IMR-90 (cell line): ENCODE results near the gene STK36. TPM values are rescaled to one million over a fixed set of nuclear protein-coding genes. Genes with fewer than 3 reads are reported as not detected.

ENCODE experiments used
- ATAC-seq: fragments of 200-7000 bp; cut with Tn5 transposase; 2 replicates; pipeline ENCODE4 v1.9.1; 2020; ENCODE audit warnings: low read depth, mild to moderate bottlenecking, moderate library complexity
- BruUV-seq: library from RNA; stranded (reverse); fragments of 400-500 nt; replicated peaks from 2 replicates; lab custom pipeline; 2021; lab: Mats Ljungman, UMichigan
- CTCF ChIA-PET: fragments of 300-600 bp; formaldehyde crosslinking; extraction: SDS; loops from one replicate; lab custom pipeline; 2021; ENCODE audit warnings: antibody characterized with exemption; lab: Yijun Ruan, JAX
- POLR2A ChIA-PET: fragments of 300-600 bp; sonication (Branson Sonifier 250); formaldehyde crosslinking; loops from one replicate; lab custom pipeline; 2022; ENCODE audit warnings: antibody characterized with exemption; ENCODE audit not compliant: unreplicated experiment; lab: Charles Lee
- DNase-seq: peaks from one replicate; pipeline ENCODE4 v3.0.0; 2013
- H2AFZ ChIP-seq: replicated peaks from 2 replicates; pipeline ENCODE3; 2013; ENCODE audit warnings: low read length, mild to moderate bottlenecking; ENCODE audit not compliant: poor library complexity
- H2AK5ac ChIP-seq: 2 replicates; pipeline ENCODE4 v1.6.1; 2013; ENCODE audit warnings: low read depth, low read length, inconsistent platforms
- H2AK9ac ChIP-seq: replicated peaks from 2 replicates; pipeline ENCODE3; 2013; ENCODE audit warnings: mild to moderate bottlenecking, low read depth, low read length, moderate library complexity; ENCODE audit not compliant: poor library complexity
- H2BK120ac ChIP-seq: 2 replicates; pipeline ENCODE4 v1.6.1; 2013; ENCODE audit warnings: low read depth, low read length, inconsistent platforms
- H2BK15ac ChIP-seq: 3 replicates; pipeline ENCODE4 v1.6.1; 2013; ENCODE audit warnings: low read depth, low read length, inconsistent platforms
- H2BK20ac ChIP-seq: 2 replicates; pipeline ENCODE4 v1.6.1; 2013; ENCODE audit warnings: low read depth, mild to moderate bottlenecking, inconsistent platforms, low read length, moderate library complexity
- H2BK5ac ChIP-seq: 2 replicates; pipeline ENCODE4 v1.6.1; 2013; ENCODE audit warnings: mild to moderate bottlenecking, low read depth, low read length, inconsistent platforms; ENCODE audit not compliant: poor library complexity, severe bottlenecking
- H3K14ac ChIP-seq: replicated peaks from 2 replicates; pipeline ENCODE4 v1.6.1; 2013; ENCODE audit warnings: low read depth, low read length, inconsistent platforms
- H3K18ac ChIP-seq: 2 replicates; pipeline ENCODE4 v1.6.1; 2013; ENCODE audit warnings: low read depth, low read length, control low read depth
- H3K23ac ChIP-seq: 2 replicates; pipeline ENCODE4 v1.6.1; 2013; ENCODE audit warnings: low read depth, low read length, inconsistent platforms
- H3K27ac ChIP-seq: 2 replicates; pipeline ENCODE4 v1.5.1; 2013; ENCODE audit warnings: mild to moderate bottlenecking, control low read depth, low read length; ENCODE audit not compliant: insufficient read depth
- H3K27me3 ChIP-seq: 2 replicates; pipeline ENCODE4 v1.6.1; 2013; ENCODE audit warnings: low read length; ENCODE audit not compliant: control insufficient read depth, insufficient read depth
- H3K36me3 ChIP-seq: 2 replicates; pipeline ENCODE4 v1.6.1; 2013; ENCODE audit warnings: low read length, mixed read lengths; ENCODE audit not compliant: control insufficient read depth, insufficient read depth
- H3K4ac ChIP-seq: 2 replicates; pipeline ENCODE4 v1.6.1; 2013; ENCODE audit warnings: low read depth, low read length, inconsistent platforms
- H3K4me1 ChIP-seq: 2 replicates; pipeline ENCODE4 v1.6.1; 2013; ENCODE audit warnings: low read length, mixed read lengths; ENCODE audit not compliant: control insufficient read depth, insufficient read depth
- H3K4me2 ChIP-seq: 2 replicates; pipeline ENCODE4 v1.6.1; 2013; ENCODE audit warnings: low read depth, mild to moderate bottlenecking, control low read depth, low read length, moderate library complexity
- H3K4me3 ChIP-seq: 2 replicates; pipeline ENCODE4 v1.5.1; 2013; ENCODE audit warnings: low read depth, mild to moderate bottlenecking, control low read depth, low read length, moderate library complexity; ENCODE audit not compliant: insufficient read depth
- H3K56ac ChIP-seq: 2 replicates; pipeline ENCODE4 v1.6.1; 2013; ENCODE audit warnings: low read length, inconsistent platforms; ENCODE audit not compliant: insufficient read depth; ENCODE audit errors: extremely low read depth
- H3K79me1 ChIP-seq, 2 experiments: 2 replicates each; pipeline ENCODE4 v1.6.1; 2013; ENCODE audit warnings: low read length in 2 of 2, inconsistent platforms in 1 of 2, low read depth in 1 of 2
- H3K9ac ChIP-seq: 2 replicates; pipeline ENCODE4 v1.6.1; 2013; ENCODE audit warnings: low read depth, low read length, control low read depth
- H3K9me1 ChIP-seq: 2 replicates; pipeline ENCODE4 v1.6.1; 2013; ENCODE audit warnings: low read length, inconsistent platforms; ENCODE audit not compliant: insufficient read depth
- H3K9me3 ChIP-seq: 2 replicates; pipeline ENCODE4 v1.6.1; 2013; ENCODE audit warnings: low read length; ENCODE audit not compliant: control insufficient read depth, insufficient read depth
- H4K20me1 ChIP-seq: 2 replicates; pipeline ENCODE4 v1.6.1; 2013; ENCODE audit warnings: low read length, inconsistent platforms; ENCODE audit not compliant: insufficient read depth
- H4K5ac ChIP-seq: 2 replicates; pipeline ENCODE4 v1.6.1; 2013; ENCODE audit warnings: mild to moderate bottlenecking, low read depth, low read length, control low read depth
- H4K8ac ChIP-seq, 2 experiments: 2 replicates each; pipeline ENCODE4 v1.6.1; 2013; ENCODE audit warnings: low read depth in 2 of 2, low read length in 2 of 2, control low read depth in 1 of 2, inconsistent platforms in 1 of 2
- H4K91ac ChIP-seq: 2 replicates; pipeline ENCODE4 v1.6.1; 2013; ENCODE audit warnings: low read depth, low read length, inconsistent platforms; ENCODE audit not compliant: insufficient read depth
- CHD1 ChIP-seq: IDR thresholded peaks from 2 replicates; pipeline ENCODE4 v1.6.1; 2012; ENCODE audit warnings: low read depth, low read length, improper control_type of control experiment
- FOS ChIP-seq: fragments of 150-350 bp; IDR thresholded peaks from 2 replicates; pipeline ENCODE4 v1.6.1; 2016; ENCODE audit warnings: low read depth, low read length
- MAZ ChIP-seq: IDR thresholded peaks from 2 replicates; pipeline ENCODE4 v1.6.1; 2012; ENCODE audit warnings: low read depth, mild to moderate bottlenecking, low read length, improper control_type of control experiment, moderate library complexity, borderline replicate concordance
- RFX5 ChIP-seq: IDR thresholded peaks from 2 replicates; pipeline ENCODE4 v1.8.0; 2012; ENCODE audit warnings: low read depth, mild to moderate bottlenecking, low read length, moderate library complexity
- WGBS, 2 experiments: methylation state at CpG; one replicate each; pipeline versions ENCODE4 v1.1.5 to v1.1.7; 2013; ENCODE audit warnings: missing lambda C conversion rate in 2 of 2; ENCODE audit not compliant: insufficient read length in 1 of 2; ENCODE audit errors: extremely low coverage in 2 of 2; 5-methylcytosine and 5-hydroxymethylcytosine counted together
- dilution Hi-C: fragments of 300-500 bp; cut with HindIII; formaldehyde crosslinking; loops from one replicate; pipeline ENCODE4 v1.14.3; 2018; ENCODE audit warnings: low sequenced_read_pairs; ENCODE audit not compliant: unreplicated experiment
- in situ Hi-C: fragments of 300-500 bp; cut with MboI; formaldehyde crosslinking; loops from 3 replicates; pipeline ENCODE4 v1.14.3; 2019; ENCODE audit warnings: low sequenced_read_pairs, inconsistent platforms, mixed read lengths
- intact Hi-C: fragments of 100-400 bp; cut with micrococcal nuclease; formaldehyde crosslinking; loops from 2 replicates; pipeline ENCODE4 v1.10.0; 2022
- polyA plus RNA-seq, 3 experiments: library from polyadenylated mRNA; depleted of rRNA; stranded (reverse); fragments of >200 nt; gene quantifications; 2 replicates each; pipeline ENCODE4 v1.2.3, GENCODE V29; 2012; ENCODE audit warnings: low replicate concordance in 1 of 3
- total RNA-seq: library from RNA; depleted of rRNA; stranded (reverse); fragments of >200 nt; gene quantifications from 2 replicates; pipeline ENCODE4 v1.2.3, GENCODE V29; 2012

The STK36 gene
- total and polyA plus RNA-seq, 2 of the 4 experiments (the other 2 are of a cell fraction) = 17.6 to 44.5 TPM

GRCh38 chr2:218721934-218722333, 50.0 kb downstream of the STK36 start:
- Histone ChIP-seq H2AK9ac (no peak overlapping the region), H3K79me1 (peaks cover 38 to 70% of the 10 kb centered on the region in 2 experiments), H2BK120ac (no peak overlapping the region), H2BK15ac (no peak overlapping the region), H4K91ac (no peak overlapping the region), H3K14ac (no peak overlapping the region), H4K5ac (no peak overlapping the region), H2BK20ac (no peak overlapping the region), H3K18ac (no peak overlapping the region), H3K9me1 (peaks cover 9% of the 10 kb centered on the region; the same call in 1 of the 2 replicates), H3K23ac (no peak overlapping the region), H3K27ac (no peak overlapping the region), H3K4ac (no peak overlapping the region), H3K9ac (no peak overlapping the region), H4K20me1 (no peaks in the 10 kb centered on the region), H3K4me2 (no peak overlapping the region), H2AK5ac (no peak overlapping the region), H4K8ac (no peak overlapping the region), H3K4me1 (peaks cover 12% of the 10 kb centered on the region), H3K36me3 (peaks cover 1% of the 10 kb centered on the region; the same call in 1 of the 2 replicates), H3K9me3 (peaks cover 4% of the 10 kb centered on the region), H3K56ac (no peak overlapping the region), H3K4me3 (no peak overlapping the region), H3K27me3 (no peaks in the 10 kb centered on the region), H2AFZ (no peak overlapping the region), H2BK5ac (no peak overlapping the region)
- in situ Hi-C loops = no loop called here
- CTCF ChIA-PET = interaction anchor here (0.6 to 1.6 kb wide), 4 partner anchors 10 to 131 kb away, joined by 3 to 7 read pairs (median 4); no protein-coding TSS in a partner anchor
- ATAC-seq (no peak), DNase-seq (no peak)
- no CpG with 5 or more reads among the region's 2 CpGs for WGBS, 2 experiments
- dilution Hi-C loops = no loop called here
- no peak for TF ChIP-seq FOS
- TF ChIP-seq RFX5 = no peak
- no peak for TF ChIP-seq CHD1
- no peak for TF ChIP-seq MAZ
- BruUV-seq = no TSS peak
- intact Hi-C loops = no loop called here
- POLR2A ChIA-PET = interaction anchor here (1.0 to 1.2 kb wide), 2 partner anchors 10 to 60 kb away, joined by 4 to 8 read pairs; no protein-coding TSS in a partner anchor
